Activated naive CD8-positive, alpha-beta T cell (primary cell): Measurements from ENCODE around the gene RANBP1.
"Not testable (repeated sequence)": the region's sequence is repeated elsewhere in the genome, so short reads cannot be mapped to it uniquely, and the experiment has no call there.

ENCODE experiments used
- H3K27ac Mint-ChIP-seq: one replicate; pipeline ENCODE4 v1.8.0; 2021; ENCODE audit warnings: mixed read lengths
- H3K27me3 Mint-ChIP-seq: one replicate; pipeline ENCODE4 v1.8.0; 2021; ENCODE audit warnings: mixed read lengths
- H3K36me3 Mint-ChIP-seq: one replicate; pipeline ENCODE4 v1.8.0; 2021; ENCODE audit warnings: mixed read lengths
- H3K4me1 Mint-ChIP-seq: one replicate; pipeline ENCODE4 v1.8.0; 2021; ENCODE audit warnings: low read depth, mixed read lengths
- H3K4me3 Mint-ChIP-seq: one replicate; pipeline ENCODE4 v1.8.0; 2021; ENCODE audit warnings: mild to moderate bottlenecking, mixed read lengths
- H3K9me3 Mint-ChIP-seq: one replicate; pipeline ENCODE4 v1.8.0; 2021; ENCODE audit warnings: low read depth, mixed read lengths

RANBP1 gene

GRCh38 chr22:20115691-20116375 is at the start of gene RANBP1:
Gene RANBP1 (plus strand): TSS chr22:20116104. CDS start chr22:20116185, 81 bp downstream.
- Mint-ChIP-seq H3K4me3 (peak within 1 kb of the TSS; percentile 90), H3K27me3 (no peaks in the 10 kb centered on the region), H3K9me3 (no peaks in the 10 kb centered on the region), H3K36me3 (peaks cover 3% of the 10 kb centered on the region), H3K4me1 (peaks cover 43% of the 10 kb centered on the region), H3K27ac (peak within 1 kb of the TSS; percentile 87)

GRCh38 chr22:20066617-20067383 is 49.1 kb upstream of the RANBP1 start:
- Mint-ChIP-seq H3K27me3 (no peaks in the 10 kb centered on the region), H3K4me3 (no peak overlapping the region), H3K36me3 (no peaks in the 10 kb centered on the region), H3K9me3 (no peaks in the 10 kb centered on the region), H3K27ac (no peak overlapping the region), H3K4me1 (no peaks in the 10 kb centered on the region)

GRCh38 chr22:20067384-20067682 is 48.6 kb upstream of the RANBP1 start:
- H3K36me3 Mint-ChIP-seq, H3K9me3 Mint-ChIP-seq, H3K4me3 Mint-ChIP-seq, H3K4me1 Mint-ChIP-seq, H3K27me3 Mint-ChIP-seq, H3K27ac Mint-ChIP-seq: not testable (repeated sequence)

DNA sequence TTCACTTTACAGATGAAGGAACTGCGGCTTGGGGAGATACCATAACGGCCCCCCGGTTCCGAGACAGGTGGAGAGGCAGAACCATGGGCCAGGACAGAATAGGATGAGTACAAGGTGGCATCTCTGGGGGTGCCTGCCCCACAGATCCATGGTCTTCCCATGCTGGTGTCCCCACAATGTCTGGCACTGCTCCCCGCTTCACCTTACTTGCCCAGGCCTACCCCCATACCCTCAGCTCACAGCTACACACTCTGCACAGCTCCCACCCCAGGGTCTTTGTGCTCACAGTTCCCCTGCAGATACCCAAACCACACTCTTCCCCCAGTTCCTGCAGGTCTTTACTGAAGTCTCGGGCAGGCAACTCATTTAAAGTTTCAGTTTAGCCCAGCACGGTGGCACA is 47.3 kb upstream of the RANBP1 start:
- no peaks in the 10 kb centered on the region for H3K9me3 Mint-ChIP-seq
- H3K4me3 Mint-ChIP-seq = no peak overlapping the region

DNA sequence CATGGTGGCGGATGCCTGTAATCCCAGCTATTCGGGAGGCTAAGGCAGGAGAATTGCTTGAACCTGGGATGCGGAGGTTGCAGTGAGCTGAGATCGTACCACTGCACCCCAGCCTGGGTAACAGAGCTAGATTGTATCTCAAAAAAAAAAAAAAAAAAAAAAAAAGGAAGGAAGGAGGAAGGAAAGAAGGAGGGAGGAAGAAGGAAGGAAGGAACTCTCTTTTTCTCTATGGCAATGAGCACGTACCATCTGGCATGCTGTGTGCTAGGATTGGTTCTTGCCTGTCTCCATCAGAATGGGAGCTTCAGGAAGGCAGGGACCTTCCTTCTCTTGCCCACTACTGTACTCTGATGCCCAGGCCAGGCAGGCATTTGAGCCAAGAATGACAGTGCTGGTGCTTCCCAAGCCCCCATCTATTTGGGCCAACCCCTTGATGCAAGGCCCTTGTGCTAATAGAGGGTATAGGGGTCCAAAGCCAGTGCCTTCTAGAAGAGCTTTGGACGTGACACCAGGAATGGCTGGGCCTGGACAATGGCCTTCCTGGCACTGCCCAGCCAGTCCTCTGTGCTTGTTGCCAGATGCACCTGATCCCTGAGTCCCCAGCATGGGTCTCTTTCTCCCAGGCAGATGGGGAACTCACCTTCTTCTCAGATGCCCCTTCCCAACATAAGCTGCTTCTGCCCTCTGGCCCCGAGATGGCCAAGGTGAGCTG is 46.4 kb upstream of the RANBP1 start:
- Mint-ChIP-seq H3K4me1 (no peaks in the 10 kb centered on the region), H3K4me3 (no peak overlapping the region), H3K27ac (no peak overlapping the region), H3K9me3 (no peaks in the 10 kb centered on the region), H3K36me3 (no peaks in the 10 kb centered on the region), H3K27me3 (no peaks in the 10 kb centered on the region)

More for the DNA sequence above, 47.3 kb upstream of the RANBP1 start:
- H3K27me3 Mint-ChIP-seq = no peaks in the 10 kb centered on the region
- no peaks in the 10 kb centered on the region for H3K36me3 Mint-ChIP-seq
- no peak overlapping the region for H3K27ac Mint-ChIP-seq
- H3K4me1 Mint-ChIP-seq = no peaks in the 10 kb centered on the region

GRCh38 chr22:20071524-20071972 is 44.4 kb upstream of the RANBP1 start:
- no peak overlapping the region for H3K27ac Mint-ChIP-seq
- no peak overlapping the region for H3K4me3 Mint-ChIP-seq
- H3K27me3 Mint-ChIP-seq = no peaks in the 10 kb centered on the region
- no peaks in the 10 kb centered on the region for H3K9me3 Mint-ChIP-seq
- H3K36me3 Mint-ChIP-seq = no peaks in the 10 kb centered on the region
- H3K4me1 Mint-ChIP-seq = no peaks in the 10 kb centered on the region

DNA sequence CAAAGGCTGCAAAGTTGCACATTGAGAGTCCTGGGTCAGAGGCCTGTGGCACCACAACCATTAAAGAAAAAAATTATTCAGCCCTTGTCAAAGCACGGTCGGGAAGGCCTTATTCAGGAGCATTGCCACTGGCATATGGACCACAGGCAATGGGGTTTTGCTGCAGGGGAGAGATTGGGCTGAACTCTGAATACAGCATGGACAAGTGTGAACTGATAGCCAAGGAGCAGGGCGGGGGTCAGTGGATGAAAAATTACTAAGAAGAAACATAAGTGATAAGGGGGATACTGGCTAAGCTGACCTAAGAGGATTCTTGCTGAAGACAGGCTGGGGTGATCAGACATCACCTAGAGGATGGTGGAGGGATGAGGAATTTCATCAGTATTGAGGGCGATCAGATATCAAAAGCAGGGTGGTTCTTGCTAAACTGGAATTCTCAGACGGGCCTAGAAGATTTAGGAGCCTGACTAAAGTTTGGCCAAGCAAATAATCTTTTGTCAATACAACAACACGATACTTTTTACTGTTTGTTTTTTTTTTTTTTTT is 39.2 kb upstream of the RANBP1 start:
- Mint-ChIP-seq H3K4me3 (no peak overlapping the region), H3K9me3 (no peaks in the 10 kb centered on the region), H3K36me3 (no peaks in the 10 kb centered on the region), H3K27me3 (no peaks in the 10 kb centered on the region), H3K4me1 (peaks cover 11% of the 10 kb centered on the region), H3K27ac (no peak overlapping the region)

- no peaks in the 10 kb centered on the region for H3K9me3 Mint-ChIP-seq
- H3K4me3 Mint-ChIP-seq = peak within 1 kb of the TSS; percentile 90
Observed at GRCh38 chr22:20079745-20080444, 36.0 kb upstream of the RANBP1 start, which contains the start of gene DGCR8. Gene DGCR8 (plus strand): TSS chr22:20080241. CDS start chr22:20085964, 5,723 bp downstream.

GRCh38 chr22:20080445-20080775 is 35.5 kb upstream of the RANBP1 start:
- no peaks in the 10 kb centered on the region for H3K9me3 Mint-ChIP-seq
- peak overlapping the region; percentile 85 for H3K27ac Mint-ChIP-seq
- peaks cover 43% of the 10 kb centered on the region for H3K4me1 Mint-ChIP-seq
- H3K36me3 Mint-ChIP-seq = no peaks in the 10 kb centered on the region
- H3K4me3 Mint-ChIP-seq = peak overlapping the region; percentile 82
- H3K27me3 Mint-ChIP-seq = no peaks in the 10 kb centered on the region

More at GRCh38 chr22:20079745-20080444, 36.0 kb upstream of the RANBP1 start, which contains the start of gene DGCR8:
- H3K27me3 Mint-ChIP-seq = no peaks in the 10 kb centered on the region
- H3K27ac Mint-ChIP-seq = peak within 1 kb of the TSS; percentile 85
- H3K4me1 Mint-ChIP-seq = peaks cover 38% of the 10 kb centered on the region
- no peaks in the 10 kb centered on the region for H3K36me3 Mint-ChIP-seq

DNA sequence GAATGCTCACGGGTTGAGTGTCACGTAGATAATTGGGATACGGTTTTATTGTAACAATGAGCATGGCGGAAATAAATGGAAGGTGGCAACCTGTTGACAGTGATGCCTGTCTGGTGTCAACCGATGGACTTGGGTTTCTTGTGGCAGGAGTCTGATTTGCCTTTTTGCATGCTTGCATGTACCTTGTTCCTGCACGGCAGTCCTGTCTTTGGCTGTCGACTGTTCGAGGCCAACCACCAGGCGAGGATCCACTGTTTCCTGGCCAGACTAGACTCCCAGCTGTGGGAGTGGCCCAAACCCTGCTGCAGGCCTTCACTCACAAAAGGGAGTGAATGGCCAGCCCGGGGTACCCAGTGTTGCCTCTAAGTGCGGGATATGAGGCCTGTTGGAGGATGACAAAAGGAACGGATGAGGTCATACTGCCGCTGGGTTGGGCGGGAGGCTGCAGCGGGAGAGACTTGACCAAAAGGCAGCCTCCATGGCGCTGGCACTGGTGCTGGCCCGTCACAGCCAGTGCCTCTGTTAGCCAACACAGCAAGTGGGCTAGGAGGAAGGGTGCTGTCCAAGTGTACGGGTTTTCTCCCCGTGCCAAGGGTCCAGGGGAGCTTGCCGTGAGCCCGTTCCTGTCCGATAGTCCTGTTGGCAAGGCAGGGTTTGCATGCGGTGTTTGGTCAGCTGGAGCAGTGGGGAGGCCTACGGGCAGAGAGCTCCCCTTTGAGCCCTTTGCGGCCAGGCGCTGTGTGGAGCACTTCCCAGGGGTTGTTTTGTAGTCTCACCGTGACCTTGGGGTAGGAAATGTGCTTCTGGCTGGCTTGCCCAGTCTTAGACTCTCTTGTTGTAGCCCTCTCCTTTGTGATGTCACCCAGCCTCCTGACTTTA is 34.9 kb upstream of the RANBP1 start:
- Mint-ChIP-seq H3K27me3 (no peaks in the 10 kb centered on the region), H3K27ac (peak overlapping the region; percentile 90), H3K4me1 (peaks cover 45% of the 10 kb centered on the region), H3K4me3 (peak overlapping the region; percentile 82), H3K36me3 (no peaks in the 10 kb centered on the region), H3K9me3 (no peaks in the 10 kb centered on the region)

- Mint-ChIP-seq H3K27ac (peak overlapping the region; percentile 71), H3K36me3 (peaks cover 7% of the 10 kb centered on the region), H3K4me1 (peaks cover 54% of the 10 kb centered on the region), H3K9me3 (no peaks in the 10 kb centered on the region), H3K27me3 (no peaks in the 10 kb centered on the region), H3K4me3 (peak overlapping the region; percentile 57)
Observed at GRCh38 chr22:20083157-20083890, 32.6 kb upstream of the RANBP1 start.

- Mint-ChIP-seq H3K27ac (peak overlapping the region; percentile 58), H3K36me3 (peaks cover 7% of the 10 kb centered on the region), H3K27me3 (no peaks in the 10 kb centered on the region), H3K4me3 (peak overlapping the region; percentile 57), H3K9me3 (no peaks in the 10 kb centered on the region), H3K4me1 (peaks cover 55% of the 10 kb centered on the region)
Observed at GRCh38 chr22:20083891-20084546, 31.9 kb upstream of the RANBP1 start.
